ENCODE data around the gene CACNA1A.

Gene CACNA1A

DNA sequence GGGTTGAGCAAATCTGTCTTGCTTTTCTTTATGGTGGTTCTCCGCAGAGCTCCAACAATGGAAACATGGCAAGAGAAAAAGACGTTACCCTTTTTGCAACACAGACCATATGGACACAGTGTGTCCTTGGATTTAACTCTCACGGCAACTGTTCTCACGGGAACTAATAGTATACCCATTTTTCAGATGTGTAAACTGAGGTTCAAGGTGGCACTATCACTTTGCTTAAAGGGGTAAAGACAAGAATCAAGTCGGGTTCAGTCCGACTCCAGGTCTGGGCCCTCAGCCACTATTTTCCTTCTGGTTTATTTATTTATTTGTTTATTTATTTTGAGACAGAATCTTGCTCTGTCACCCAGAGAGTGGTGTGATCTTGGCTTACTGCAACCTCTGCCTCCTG lies 176.0 kb downstream of the CACNA1A start:
- Mint-ChIP-seq H3K27me3 (ENCODE audit: low read depth) (peaks cover 8% of the 10 kb centered on the region), H3K4me1 (no peaks in the 10 kb centered on the region), H3K9me3 (no peaks in the 10 kb centered on the region), H3K36me3 (ENCODE audit: low read depth) (no peaks in the 10 kb centered on the region), H3K27ac (no peak overlapping the region), H3K4me3 (no peak overlapping the region)
- TF ChIP-seq, protein P1, sequence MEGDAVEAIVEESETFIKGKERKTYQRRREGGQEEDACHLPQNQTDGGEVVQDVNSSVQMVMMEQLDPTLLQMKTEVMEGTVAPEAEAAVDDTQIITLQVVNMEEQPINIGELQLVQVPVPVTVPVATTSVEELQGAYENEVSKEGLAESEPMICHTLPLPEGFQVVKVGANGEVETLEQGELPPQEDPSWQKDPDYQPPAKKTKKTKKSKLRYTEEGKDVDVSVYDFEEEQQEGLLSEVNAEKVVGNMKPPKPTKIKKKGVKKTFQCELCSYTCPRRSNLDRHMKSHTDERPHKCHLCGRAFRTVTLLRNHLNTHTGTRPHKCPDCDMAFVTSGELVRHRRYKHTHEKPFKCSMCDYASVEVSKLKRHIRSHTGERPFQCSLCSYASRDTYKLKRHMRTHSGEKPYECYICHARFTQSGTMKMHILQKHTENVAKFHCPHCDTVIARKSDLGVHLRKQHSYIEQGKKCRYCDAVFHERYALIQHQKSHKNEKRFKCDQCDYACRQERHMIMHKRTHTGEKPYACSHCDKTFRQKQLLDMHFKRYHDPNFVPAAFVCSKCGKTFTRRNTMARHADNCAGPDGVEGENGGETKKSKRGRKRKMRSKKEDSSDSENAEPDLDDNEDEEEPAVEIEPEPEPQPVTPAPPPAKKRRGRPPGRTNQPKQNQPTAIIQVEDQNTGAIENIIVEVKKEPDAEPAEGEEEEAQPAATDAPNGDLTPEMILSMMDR (IDR thresholded peaks at IDR 0.05; ENCODE audit: unreplicated experiment in 3 of 3), result no peak

DNA sequence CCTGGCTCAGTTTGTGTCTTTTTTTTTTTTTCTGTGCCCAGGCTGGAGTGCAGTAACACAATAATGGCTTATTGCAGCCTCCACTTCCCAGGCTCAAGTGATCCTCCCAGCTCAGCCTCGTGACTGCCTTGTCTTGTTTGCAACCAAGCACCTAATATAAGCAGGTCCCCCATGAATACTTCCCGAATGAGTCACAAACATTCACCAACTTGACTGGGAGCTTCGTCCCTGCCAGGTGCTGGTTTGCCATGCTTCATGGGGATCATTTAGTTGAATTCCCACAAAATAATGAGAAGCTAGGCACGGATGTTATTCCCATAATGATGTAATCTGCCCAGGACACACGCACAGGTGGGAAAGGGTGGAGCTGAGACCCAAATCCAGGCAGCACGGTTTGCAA lies 176.5 kb downstream of the CACNA1A start:
- TF ChIP-seq, protein P1 (IDR thresholded peaks at IDR 0.05; ENCODE audit: unreplicated experiment in 3 of 3), result no peak
- H3K27ac Mint-ChIP-seq, result no peak overlapping the region
- no peak overlapping the region for H3K4me3 Mint-ChIP-seq
- no peaks in the 10 kb centered on the region for H3K36me3 Mint-ChIP-seq (ENCODE audit: low read depth)
- no peaks in the 10 kb centered on the region for H3K4me1 Mint-ChIP-seq
- H3K27me3 Mint-ChIP-seq (ENCODE audit: low read depth), result peaks cover 8% of the 10 kb centered on the region
- H3K9me3 Mint-ChIP-seq, result no peaks in the 10 kb centered on the region

DNA sequence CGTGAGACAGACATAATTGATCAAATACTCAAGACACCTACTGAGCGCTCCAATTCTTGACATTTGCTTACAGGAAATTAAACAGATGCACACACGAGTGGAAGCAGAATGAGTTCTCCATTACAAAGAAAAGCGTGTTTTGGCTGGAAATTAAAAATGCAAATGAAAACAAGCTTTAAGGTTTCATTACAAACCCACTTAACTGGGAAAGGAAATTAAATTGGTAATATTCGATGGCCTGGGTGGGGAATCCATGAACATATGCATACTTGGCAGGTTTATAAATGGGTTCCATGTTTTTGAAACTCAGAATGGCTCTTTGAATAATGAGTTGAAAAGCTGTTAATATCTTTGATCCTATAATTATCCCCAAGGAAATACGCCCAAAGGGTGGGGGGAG lies 178.0 kb downstream of the CACNA1A start:
- no peaks in the 10 kb centered on the region for H3K4me1 Mint-ChIP-seq
- peaks cover 5% of the 10 kb centered on the region for H3K9me3 Mint-ChIP-seq
- H3K36me3 Mint-ChIP-seq (ENCODE audit: low read depth), result no peaks in the 10 kb centered on the region
- H3K27me3 Mint-ChIP-seq (ENCODE audit: low read depth), result peaks cover 8% of the 10 kb centered on the region
- no peak overlapping the region for H3K27ac Mint-ChIP-seq
- TF ChIP-seq, protein P1 (IDR thresholded peaks at IDR 0.05; ENCODE audit: unreplicated experiment in 3 of 3), result no peak
- H3K4me3 Mint-ChIP-seq, result no peak overlapping the region

- no peak overlapping the region for H3K27ac Mint-ChIP-seq
- H3K36me3 Mint-ChIP-seq (ENCODE audit: low read depth), result no peaks in the 10 kb centered on the region
- H3K9me3 Mint-ChIP-seq, result peaks cover 19% of the 10 kb centered on the region
- TF ChIP-seq, protein P1 (IDR thresholded peaks at IDR 0.05; ENCODE audit: unreplicated experiment in 3 of 3), result no peak
- peaks cover 6% of the 10 kb centered on the region for H3K27me3 Mint-ChIP-seq (ENCODE audit: low read depth)
- no peaks in the 10 kb centered on the region for H3K4me1 Mint-ChIP-seq
- H3K4me3 Mint-ChIP-seq, result no peak overlapping the region
These were observed 186.8 kb downstream of the CACNA1A start for GRCh38 chr19:13319526-13319925.

DNA sequence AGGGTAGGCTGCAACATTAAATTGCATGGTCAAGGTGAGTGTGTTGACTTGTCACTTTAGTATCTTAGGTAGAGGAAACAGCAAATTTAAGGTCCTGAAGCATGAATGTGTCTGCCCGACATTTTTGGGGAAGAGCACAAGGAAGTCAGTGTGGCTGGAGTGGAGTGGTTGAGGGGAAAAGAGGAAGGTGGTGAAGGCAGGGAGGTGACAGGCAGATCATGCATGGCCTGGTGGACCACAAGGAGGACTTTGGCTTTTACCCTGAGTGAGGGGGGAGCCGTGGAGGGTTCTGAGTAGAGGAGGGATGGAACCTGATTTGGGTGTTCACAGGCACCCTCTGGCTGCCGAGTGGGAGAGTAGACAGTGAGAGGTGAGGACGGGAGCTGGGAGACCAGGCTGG lies 188.1 kb downstream of the CACNA1A start:
- H3K4me3 Mint-ChIP-seq, result no peak overlapping the region
- TF ChIP-seq, protein P1 (IDR thresholded peaks at IDR 0.05; ENCODE audit: unreplicated experiment in 3 of 3), result no peak
- no peak overlapping the region for H3K27ac Mint-ChIP-seq
- no peaks in the 10 kb centered on the region for H3K36me3 Mint-ChIP-seq (ENCODE audit: low read depth)
- no peaks in the 10 kb centered on the region for H3K4me1 Mint-ChIP-seq
- H3K27me3 Mint-ChIP-seq (ENCODE audit: low read depth), result peaks cover 6% of the 10 kb centered on the region
- peaks cover 14% of the 10 kb centered on the region for H3K9me3 Mint-ChIP-seq

DNA sequence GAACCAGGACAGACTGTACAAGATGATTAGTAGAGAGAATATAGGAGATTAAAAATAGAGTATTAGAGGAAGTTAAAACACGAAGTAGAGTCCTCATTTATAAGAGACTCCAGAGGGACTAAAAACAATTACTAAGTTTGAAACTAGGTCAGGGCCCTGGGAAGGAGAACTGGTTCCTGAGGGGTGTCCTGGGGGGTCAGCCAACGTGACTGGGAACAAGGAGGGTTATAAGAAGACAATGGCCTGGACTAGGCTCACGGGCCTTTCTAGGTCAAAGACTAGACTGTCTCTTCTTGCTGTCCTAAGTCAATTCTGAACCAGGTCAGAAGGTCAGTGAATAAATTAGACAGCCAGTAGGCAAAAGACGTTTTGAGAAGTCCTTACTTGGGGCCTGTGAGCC lies 190.8 kb downstream of the CACNA1A start:
- Mint-ChIP-seq H3K27me3 (ENCODE audit: low read depth) (peaks cover 6% of the 10 kb centered on the region), H3K36me3 (ENCODE audit: low read depth) (no peaks in the 10 kb centered on the region), H3K4me3 (no peak overlapping the region), H3K9me3 (peaks cover 8% of the 10 kb centered on the region), H3K27ac (no peak overlapping the region), H3K4me1 (no peaks in the 10 kb centered on the region)
- TF ChIP-seq, protein P1 (IDR thresholded peaks at IDR 0.05; ENCODE audit: unreplicated experiment in 3 of 3), result no peak
